Measurements from ENCODE around the gene MRPL24. TPM values are rescaled to one million over a fixed set of nuclear protein-coding genes. Genes with fewer than 3 reads are reported as not detected.

Gene MRPL24
- total and polyA plus RNA-seq, 2 of the 4 experiments (the other 2 are of a cell fraction): 68.8 to 99.5 TPM

DNA sequence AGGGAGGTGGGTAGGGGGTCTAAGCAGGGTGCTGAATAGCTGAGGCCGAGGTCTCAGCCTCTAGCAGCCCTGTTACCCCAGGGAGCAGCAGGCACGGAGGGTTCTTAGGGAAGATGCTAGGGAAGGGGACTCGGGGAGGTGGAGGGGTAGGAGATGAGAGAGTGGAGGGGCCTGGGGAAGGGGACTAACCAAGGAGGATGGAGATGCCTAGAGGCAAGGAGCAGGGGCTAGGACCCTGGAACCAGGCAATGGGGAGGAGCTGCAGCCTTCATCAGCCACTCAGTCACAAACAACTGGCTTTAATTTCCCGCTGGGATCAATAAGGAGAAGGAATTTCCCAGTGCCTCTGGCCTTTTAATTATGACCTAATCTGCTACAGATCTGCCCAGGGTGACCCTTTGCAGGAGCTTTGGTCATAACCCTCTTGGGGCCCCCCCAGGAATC is 32.6 kb downstream of the MRPL24 start:
- Histone ChIP-seq H3K4me1 (ENCODE audit: control insufficient read depth, insufficient read depth, low read length) (peaks cover 52% of the 10 kb centered on the region), H3K27ac (ENCODE audit: insufficient read depth, low read length) (no peak overlapping the region), H3K4ac (ENCODE audit: low read depth, low read length) (peak overlapping the region; percentile 74), H3K79me1 (ENCODE audit: low read depth in 1 of 2, low read length in 2 of 2) (no peaks in the 10 kb centered on the region), H2BK20ac (ENCODE audit: low read depth, low read length) (no peak overlapping the region), H3K36me3 (ENCODE audit: control insufficient read depth, insufficient read depth, low read length) (no peaks in the 10 kb centered on the region), H2BK5ac (ENCODE audit: low read depth, low read length, poor library complexity, severe bottlenecking) (no peak overlapping the region), H2AFZ (replicated peaks; ENCODE audit: low read length, poor library complexity) (peak overlapping the region; percentile 49), H2BK120ac (ENCODE audit: low read depth, low read length) (no peak overlapping the region), H3K9me1 (ENCODE audit: insufficient read depth, low read length) (peaks cover 3% of the 10 kb centered on the region; the same call in 1 of the 2 replicates), H3K56ac (ENCODE audit: extremely low read depth, insufficient read depth, low read length) (no peak overlapping the region), H2AK9ac (replicated peaks; ENCODE audit: low read depth, low read length, poor library complexity) (peak overlapping the region; percentile 87), H3K18ac (ENCODE audit: low read depth, low read length) (no peak overlapping the region), H2BK15ac (ENCODE audit: low read depth, low read length) (no peak overlapping the region), H3K14ac (replicated peaks; ENCODE audit: low read depth, low read length) (no peak overlapping the region), H3K4me2 (ENCODE audit: low read depth, low read length) (no peak overlapping the region), H3K9me3 (ENCODE audit: control insufficient read depth, insufficient read depth, low read length) (no peaks in the 10 kb centered on the region), H4K91ac (ENCODE audit: insufficient read depth, low read depth, low read length) (no peak overlapping the region), H4K20me1 (ENCODE audit: insufficient read depth, low read length) (no peaks in the 10 kb centered on the region), H4K5ac (ENCODE audit: low read depth, low read length) (no peak overlapping the region), H3K23ac (ENCODE audit: low read depth, low read length) (no peak overlapping the region), H3K4me3 (ENCODE audit: insufficient read depth, low read depth, low read length) (no peak overlapping the region), H3K9ac (ENCODE audit: low read depth, low read length) (no peak overlapping the region), H2AK5ac (ENCODE audit: low read depth, low read length) (no peak overlapping the region; the same call in 1 of the 2 replicates), H3K27me3 (ENCODE audit: control insufficient read depth, insufficient read depth, low read length) (peaks cover 5% of the 10 kb centered on the region), H4K8ac (ENCODE audit: low read depth in 2 of 2, low read length in 2 of 2) (no peak overlapping the region)
- TF ChIP-seq MAZ (IDR thresholded peaks at IDR 0.05; ENCODE audit: borderline replicate concordance, low read depth, low read length) (no peak), MAFK (IDR thresholded peaks at IDR 0.05; ENCODE audit: low read depth, low read length) (no peak), RFX5 (IDR thresholded peaks at IDR 0.05; ENCODE audit: low read depth, low read length) (no peak), FOS (IDR thresholded peaks at IDR 0.05; ENCODE audit: low read depth, low read length) (no peak), BHLHE40 (IDR thresholded peaks at IDR 0.05; ENCODE audit: low read depth, low read length) (no peak), NFE2L2 (IDR thresholded peaks at IDR 0.05; ENCODE audit: low read depth, low read length) (no peak), SMC3 (IDR thresholded peaks at IDR 0.05; ENCODE audit: low read depth, low read length) (no peak), CHD1 (IDR thresholded peaks at IDR 0.05; ENCODE audit: low read depth, low read length) (no peak), RCOR1 (IDR thresholded peaks at IDR 0.05; ENCODE audit: insufficient replicate concordance, low read length) (no peak), POLR2A (IDR thresholded peaks at IDR 0.05; ENCODE audit: low read depth, low read length) (no peak), CEBPB (IDR thresholded peaks at IDR 0.05; ENCODE audit: low read depth, low read length) (no peak), RAD21 (IDR thresholded peaks at IDR 0.05; ENCODE audit: low read length) (no peak), MXI1 (IDR thresholded peaks at IDR 0.05; ENCODE audit: borderline replicate concordance, low read depth, low read length) (no peak)
- TF ChIP-seq, protein P1, sequence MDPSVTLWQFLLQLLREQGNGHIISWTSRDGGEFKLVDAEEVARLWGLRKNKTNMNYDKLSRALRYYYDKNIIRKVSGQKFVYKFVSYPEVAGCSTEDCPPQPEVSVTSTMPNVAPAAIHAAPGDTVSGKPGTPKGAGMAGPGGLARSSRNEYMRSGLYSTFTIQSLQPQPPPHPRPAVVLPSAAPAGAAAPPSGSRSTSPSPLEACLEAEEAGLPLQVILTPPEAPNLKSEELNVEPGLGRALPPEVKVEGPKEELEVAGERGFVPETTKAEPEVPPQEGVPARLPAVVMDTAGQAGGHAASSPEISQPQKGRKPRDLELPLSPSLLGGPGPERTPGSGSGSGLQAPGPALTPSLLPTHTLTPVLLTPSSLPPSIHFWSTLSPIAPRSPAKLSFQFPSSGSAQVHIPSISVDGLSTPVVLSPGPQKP (IDR thresholded peaks at IDR 0.05; ENCODE audit: borderline replicate concordance, low read depth, low read length): no peak
- TF ChIP-seq, protein P2, sequence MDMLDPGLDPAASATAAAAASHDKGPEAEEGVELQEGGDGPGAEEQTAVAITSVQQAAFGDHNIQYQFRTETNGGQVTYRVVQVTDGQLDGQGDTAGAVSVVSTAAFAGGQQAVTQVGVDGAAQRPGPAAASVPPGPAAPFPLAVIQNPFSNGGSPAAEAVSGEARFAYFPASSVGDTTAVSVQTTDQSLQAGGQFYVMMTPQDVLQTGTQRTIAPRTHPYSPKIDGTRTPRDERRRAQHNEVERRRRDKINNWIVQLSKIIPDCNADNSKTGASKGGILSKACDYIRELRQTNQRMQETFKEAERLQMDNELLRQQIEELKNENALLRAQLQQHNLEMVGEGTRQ (IDR thresholded peaks at IDR 0.05; ENCODE audit: low read depth, low read length): no peak
- TF ChIP-seq, protein P3, sequence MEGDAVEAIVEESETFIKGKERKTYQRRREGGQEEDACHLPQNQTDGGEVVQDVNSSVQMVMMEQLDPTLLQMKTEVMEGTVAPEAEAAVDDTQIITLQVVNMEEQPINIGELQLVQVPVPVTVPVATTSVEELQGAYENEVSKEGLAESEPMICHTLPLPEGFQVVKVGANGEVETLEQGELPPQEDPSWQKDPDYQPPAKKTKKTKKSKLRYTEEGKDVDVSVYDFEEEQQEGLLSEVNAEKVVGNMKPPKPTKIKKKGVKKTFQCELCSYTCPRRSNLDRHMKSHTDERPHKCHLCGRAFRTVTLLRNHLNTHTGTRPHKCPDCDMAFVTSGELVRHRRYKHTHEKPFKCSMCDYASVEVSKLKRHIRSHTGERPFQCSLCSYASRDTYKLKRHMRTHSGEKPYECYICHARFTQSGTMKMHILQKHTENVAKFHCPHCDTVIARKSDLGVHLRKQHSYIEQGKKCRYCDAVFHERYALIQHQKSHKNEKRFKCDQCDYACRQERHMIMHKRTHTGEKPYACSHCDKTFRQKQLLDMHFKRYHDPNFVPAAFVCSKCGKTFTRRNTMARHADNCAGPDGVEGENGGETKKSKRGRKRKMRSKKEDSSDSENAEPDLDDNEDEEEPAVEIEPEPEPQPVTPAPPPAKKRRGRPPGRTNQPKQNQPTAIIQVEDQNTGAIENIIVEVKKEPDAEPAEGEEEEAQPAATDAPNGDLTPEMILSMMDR (conservative IDR thresholded peaks at IDR 0.05; ENCODE audit: low read depth, low read length): no peak
- in situ Hi-C loops (cut with MboI; ENCODE audit: low sequenced_read_pairs): no loop called here
- intact Hi-C loops (cut with micrococcal nuclease): loop anchor here (2.0 kb wide), 1 partner anchor 17 kb away; no protein-coding TSS in a partner anchor
- WGBS, 2 experiments (ENCODE audit: extremely low coverage in 2 of 2, insufficient read length in 1 of 2): 20% methylated on average over 2 of the region's 4 CpGs; no CpG with 5 or more reads in 1 of the 2 experiments
- no TSS peak for BruUV-seq (replicated peaks)
- no peak for ATAC-seq (ENCODE audit: low read depth)
- dilution Hi-C loops (cut with HindIII; ENCODE audit: low sequenced_read_pairs, unreplicated experiment): no loop called here
- no peak for DNase-seq
- ChIA-PET CTCF (interaction anchor here (6.9 kb wide), 1 partner anchor 18 kb away, joined by 54 read pairs; no protein-coding TSS in a partner anchor), POLR2A (ENCODE audit: unreplicated experiment) (no interaction called here)

Measured in IMR-90 (cell line).